HL-60 (cell line): ENCODE results near the gene RRP7A.

Experiments used
- GABPA ChIP-seq: IDR thresholded peaks from 2 replicates; pipeline ENCODE4 v1.6.1; 2012; ENCODE audit warnings: low read depth
- POLR2AphosphoS5 ChIP-seq: IDR thresholded peaks from 2 replicates; pipeline ENCODE4 v1.6.1; 2012; ENCODE audit warnings: low read depth
- SPI1 ChIP-seq: IDR thresholded peaks from 2 replicates; pipeline ENCODE4 v1.6.1; 2012; ENCODE audit warnings: low read depth, mild to moderate bottlenecking, borderline replicate concordance
- TF ChIP-seq, protein P1 (sequence below): IDR thresholded peaks from one replicate; pipeline ENCODE4 v1.5.1; 2011; ENCODE audit warnings: low read length, control low read depth, inconsistent platforms; ENCODE audit not compliant: insufficient read depth
- TF ChIP-seq, protein P2 (sequence below): IDR thresholded peaks from 2 replicates; pipeline ENCODE4 v1.6.1; 2012; ENCODE audit warnings: low read depth; ENCODE audit not compliant: insufficient replicate concordance

DNA sequence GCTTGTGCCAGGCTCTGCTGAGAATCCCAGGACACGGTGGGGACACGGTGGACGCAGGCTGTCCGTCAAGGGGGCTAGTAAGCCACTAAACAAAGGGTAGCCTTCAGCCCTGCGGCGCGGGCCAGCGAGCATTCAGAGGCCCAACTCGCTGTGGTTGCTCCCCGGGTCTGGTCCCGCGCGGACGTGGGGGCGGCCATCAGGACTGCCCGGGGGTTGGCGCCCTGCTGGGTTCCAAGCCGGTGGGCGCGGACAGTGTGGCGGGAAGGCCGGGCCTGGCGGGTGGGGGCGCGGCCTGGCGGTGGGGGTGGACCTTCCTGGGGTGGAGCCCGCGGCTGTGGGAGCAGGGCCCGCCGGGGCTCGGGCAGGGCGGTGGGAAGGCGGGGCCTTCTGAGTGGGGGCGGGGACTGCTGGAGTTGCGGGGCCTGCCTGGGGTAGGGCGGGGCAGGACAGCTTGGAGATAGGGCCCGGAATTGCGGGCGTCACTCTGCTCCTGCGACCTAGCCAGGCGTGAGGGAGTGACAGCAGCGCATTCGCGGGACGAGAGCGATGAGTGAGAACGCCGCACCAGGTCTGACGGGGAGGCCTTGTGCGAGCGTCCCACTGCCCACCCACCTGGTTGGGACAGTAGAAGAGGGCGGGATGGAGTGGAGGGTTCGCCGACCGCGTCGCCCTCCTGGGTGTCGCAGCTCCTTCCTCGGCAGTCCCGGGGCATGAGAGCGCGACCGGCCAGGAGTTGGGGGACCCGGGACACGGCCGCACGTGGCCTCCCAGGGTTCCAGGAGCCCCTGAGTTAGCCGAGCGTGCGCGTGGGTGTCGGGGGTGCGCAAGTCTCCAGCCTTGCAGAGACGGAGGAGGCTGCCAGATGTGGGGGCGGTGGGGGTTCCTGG lies 34.1 kb upstream of the RRP7A start, which contains the start of gene SERHL2:
- TF ChIP-seq, protein P1, sequence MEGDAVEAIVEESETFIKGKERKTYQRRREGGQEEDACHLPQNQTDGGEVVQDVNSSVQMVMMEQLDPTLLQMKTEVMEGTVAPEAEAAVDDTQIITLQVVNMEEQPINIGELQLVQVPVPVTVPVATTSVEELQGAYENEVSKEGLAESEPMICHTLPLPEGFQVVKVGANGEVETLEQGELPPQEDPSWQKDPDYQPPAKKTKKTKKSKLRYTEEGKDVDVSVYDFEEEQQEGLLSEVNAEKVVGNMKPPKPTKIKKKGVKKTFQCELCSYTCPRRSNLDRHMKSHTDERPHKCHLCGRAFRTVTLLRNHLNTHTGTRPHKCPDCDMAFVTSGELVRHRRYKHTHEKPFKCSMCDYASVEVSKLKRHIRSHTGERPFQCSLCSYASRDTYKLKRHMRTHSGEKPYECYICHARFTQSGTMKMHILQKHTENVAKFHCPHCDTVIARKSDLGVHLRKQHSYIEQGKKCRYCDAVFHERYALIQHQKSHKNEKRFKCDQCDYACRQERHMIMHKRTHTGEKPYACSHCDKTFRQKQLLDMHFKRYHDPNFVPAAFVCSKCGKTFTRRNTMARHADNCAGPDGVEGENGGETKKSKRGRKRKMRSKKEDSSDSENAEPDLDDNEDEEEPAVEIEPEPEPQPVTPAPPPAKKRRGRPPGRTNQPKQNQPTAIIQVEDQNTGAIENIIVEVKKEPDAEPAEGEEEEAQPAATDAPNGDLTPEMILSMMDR, result no peak
- TF ChIP-seq GABPA, result no peak
- TF ChIP-seq POLR2AphosphoS5, result 0 out of 2 replicates have a peak, but pooled peaks have one; percentile 23
- TF ChIP-seq, protein P2, sequence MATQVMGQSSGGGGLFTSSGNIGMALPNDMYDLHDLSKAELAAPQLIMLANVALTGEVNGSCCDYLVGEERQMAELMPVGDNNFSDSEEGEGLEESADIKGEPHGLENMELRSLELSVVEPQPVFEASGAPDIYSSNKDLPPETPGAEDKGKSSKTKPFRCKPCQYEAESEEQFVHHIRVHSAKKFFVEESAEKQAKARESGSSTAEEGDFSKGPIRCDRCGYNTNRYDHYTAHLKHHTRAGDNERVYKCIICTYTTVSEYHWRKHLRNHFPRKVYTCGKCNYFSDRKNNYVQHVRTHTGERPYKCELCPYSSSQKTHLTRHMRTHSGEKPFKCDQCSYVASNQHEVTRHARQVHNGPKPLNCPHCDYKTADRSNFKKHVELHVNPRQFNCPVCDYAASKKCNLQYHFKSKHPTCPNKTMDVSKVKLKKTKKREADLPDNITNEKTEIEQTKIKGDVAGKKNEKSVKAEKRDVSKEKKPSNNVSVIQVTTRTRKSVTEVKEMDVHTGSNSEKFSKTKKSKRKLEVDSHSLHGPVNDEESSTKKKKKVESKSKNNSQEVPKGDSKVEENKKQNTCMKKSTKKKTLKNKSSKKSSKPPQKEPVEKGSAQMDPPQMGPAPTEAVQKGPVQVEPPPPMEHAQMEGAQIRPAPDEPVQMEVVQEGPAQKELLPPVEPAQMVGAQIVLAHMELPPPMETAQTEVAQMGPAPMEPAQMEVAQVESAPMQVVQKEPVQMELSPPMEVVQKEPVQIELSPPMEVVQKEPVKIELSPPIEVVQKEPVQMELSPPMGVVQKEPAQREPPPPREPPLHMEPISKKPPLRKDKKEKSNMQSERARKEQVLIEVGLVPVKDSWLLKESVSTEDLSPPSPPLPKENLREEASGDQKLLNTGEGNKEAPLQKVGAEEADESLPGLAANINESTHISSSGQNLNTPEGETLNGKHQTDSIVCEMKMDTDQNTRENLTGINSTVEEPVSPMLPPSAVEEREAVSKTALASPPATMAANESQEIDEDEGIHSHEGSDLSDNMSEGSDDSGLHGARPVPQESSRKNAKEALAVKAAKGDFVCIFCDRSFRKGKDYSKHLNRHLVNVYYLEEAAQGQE, result no peak
- TF ChIP-seq SPI1, result no peak
